ENCODE data around the gene DLAT.
"Not testable (repeated sequence)": the region's sequence is repeated elsewhere in the genome, so short reads cannot be mapped to it uniquely, and the experiment has no call there.

DNA sequence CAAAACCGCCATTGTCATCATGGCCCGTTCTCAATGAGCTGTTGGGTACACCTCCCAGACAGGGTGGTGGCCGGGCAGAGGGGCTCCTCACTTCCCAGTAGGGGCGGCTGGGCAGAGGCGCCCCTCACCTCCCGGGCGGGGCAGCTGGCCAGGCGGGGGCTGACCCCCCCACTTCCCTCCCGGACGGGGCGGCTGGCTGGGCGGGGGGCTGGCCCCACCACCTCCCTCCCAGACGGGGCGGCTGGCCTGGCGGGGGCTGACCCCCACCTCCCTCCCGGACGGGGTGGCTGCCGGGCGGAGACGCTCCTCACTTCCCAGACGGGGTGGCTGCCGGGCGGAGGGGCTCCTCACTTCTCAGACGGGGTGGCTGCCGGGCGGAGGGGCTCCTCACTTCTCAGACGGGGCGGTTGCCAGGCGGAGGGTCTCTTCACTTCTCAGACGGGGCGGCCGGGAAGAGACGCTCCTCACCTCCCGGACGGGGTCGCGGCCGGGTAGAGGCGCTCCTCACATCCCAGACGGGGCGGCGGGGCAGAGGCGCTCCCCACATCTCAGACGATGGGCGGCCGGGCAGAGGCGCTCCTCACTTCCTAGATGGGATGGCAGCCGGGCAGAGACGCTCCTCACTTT, 1.7 kb downstream of the DLAT start:
- TF ChIP-seq POLR2A, POLR2AphosphoS5 (IDR thresholded peaks at IDR 0.05): not testable (repeated sequence)
- TF ChIP-seq, protein P1, sequence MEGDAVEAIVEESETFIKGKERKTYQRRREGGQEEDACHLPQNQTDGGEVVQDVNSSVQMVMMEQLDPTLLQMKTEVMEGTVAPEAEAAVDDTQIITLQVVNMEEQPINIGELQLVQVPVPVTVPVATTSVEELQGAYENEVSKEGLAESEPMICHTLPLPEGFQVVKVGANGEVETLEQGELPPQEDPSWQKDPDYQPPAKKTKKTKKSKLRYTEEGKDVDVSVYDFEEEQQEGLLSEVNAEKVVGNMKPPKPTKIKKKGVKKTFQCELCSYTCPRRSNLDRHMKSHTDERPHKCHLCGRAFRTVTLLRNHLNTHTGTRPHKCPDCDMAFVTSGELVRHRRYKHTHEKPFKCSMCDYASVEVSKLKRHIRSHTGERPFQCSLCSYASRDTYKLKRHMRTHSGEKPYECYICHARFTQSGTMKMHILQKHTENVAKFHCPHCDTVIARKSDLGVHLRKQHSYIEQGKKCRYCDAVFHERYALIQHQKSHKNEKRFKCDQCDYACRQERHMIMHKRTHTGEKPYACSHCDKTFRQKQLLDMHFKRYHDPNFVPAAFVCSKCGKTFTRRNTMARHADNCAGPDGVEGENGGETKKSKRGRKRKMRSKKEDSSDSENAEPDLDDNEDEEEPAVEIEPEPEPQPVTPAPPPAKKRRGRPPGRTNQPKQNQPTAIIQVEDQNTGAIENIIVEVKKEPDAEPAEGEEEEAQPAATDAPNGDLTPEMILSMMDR (IDR thresholded peaks at IDR 0.05): not testable (repeated sequence)
